DMS 273 treated with DMSO at 0.1 percent for 48 hours (cell line): ENCODE measurements around the gene DSCAML1.

Experiments used
- DNase-seq: peaks from one replicate; lab custom pipeline; 2025; lab: John Stamatoyannopoulos, UW

Gene DSCAML1

DNA sequence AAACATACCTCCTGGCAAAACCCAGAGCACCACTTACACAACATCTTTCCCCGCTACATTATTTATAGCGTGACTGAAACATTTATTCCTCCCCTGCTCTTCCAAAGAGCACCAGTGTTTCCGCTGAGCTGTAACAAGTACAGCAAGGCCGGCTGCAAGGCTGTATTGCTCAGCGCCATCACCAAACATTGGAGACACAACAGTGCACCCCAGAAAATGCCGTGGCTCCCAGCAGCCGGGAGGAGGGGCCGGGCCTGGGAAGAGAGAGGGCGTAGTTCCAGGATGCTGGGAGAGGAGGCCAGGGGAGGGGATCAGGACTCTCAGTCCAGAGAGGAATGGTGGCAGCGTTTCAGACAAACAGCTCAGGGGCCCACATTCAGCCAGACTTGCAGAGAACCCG is 133.2 kb downstream of the DSCAML1 start:
- no peak for DNase-seq

DNA sequence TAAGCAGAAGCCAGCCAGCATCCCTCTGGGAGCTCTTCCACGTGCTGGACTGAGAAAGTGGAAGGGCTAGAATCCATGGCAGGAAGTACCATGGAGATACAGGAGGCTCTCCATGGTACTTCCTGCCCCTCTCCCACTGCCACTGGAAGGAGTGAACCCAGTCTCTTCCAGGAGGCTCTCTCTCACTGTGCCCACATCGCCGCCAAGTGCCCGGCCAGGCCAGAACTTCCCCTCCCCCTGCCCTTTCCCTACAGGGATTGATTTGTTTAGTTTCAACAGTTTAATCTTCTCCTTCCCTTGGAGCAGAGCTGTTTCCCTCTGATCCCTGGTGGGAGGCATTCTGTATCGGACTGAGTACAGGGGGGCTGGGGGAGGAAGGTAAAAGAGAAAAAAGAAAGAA is 133.6 kb downstream of the DSCAML1 start:
- DNase-seq = no peak

GRCh38 chr11:117662671-117663269 is 134.2 kb downstream of the DSCAML1 start:
- no peak for DNase-seq

DNA sequence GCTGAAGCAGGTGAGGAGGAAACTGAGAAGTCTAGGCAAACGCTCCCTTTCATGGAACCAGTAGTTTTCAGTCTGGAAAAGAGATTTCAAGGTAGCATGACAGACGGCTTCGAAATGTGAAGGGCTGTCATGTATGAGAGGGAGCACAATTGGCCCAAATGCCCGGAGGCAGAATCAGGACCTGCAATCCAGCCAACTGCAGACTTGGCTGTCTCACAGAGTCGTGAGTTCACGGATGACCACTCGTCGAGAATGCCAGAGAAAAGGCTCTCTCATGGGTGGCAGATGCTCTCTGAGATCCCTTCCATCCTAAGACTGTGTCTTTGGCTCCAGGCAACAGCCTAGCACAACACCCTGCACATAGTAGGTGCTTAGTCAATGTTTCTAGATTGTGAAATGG is 134.8 kb downstream of the DSCAML1 start:
- DNase-seq = no peak

GRCh38 chr11:117658809-117659208 is 138.2 kb downstream of the DSCAML1 start:
- no peak for DNase-seq

DNA sequence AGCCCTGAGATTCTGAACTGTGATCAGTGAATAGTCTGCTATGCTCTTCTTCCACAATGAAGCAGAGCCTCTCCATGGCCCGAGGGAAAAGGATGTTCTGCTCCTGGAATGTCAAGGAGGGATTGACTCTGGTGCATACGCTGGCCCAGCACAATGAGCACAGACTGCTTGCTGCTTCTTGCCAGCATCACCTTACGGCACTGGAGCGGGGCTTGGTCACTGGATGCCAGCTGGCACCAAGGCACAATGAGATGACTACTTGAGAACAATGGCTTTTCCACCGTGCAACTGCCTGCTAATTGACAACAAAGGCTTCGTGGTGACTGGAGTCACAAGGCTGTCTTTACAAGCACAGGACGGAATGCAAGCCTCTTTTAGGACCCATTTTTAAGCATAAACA is 139.2 kb downstream of the DSCAML1 start:
- DNase-seq = no peak

DNA sequence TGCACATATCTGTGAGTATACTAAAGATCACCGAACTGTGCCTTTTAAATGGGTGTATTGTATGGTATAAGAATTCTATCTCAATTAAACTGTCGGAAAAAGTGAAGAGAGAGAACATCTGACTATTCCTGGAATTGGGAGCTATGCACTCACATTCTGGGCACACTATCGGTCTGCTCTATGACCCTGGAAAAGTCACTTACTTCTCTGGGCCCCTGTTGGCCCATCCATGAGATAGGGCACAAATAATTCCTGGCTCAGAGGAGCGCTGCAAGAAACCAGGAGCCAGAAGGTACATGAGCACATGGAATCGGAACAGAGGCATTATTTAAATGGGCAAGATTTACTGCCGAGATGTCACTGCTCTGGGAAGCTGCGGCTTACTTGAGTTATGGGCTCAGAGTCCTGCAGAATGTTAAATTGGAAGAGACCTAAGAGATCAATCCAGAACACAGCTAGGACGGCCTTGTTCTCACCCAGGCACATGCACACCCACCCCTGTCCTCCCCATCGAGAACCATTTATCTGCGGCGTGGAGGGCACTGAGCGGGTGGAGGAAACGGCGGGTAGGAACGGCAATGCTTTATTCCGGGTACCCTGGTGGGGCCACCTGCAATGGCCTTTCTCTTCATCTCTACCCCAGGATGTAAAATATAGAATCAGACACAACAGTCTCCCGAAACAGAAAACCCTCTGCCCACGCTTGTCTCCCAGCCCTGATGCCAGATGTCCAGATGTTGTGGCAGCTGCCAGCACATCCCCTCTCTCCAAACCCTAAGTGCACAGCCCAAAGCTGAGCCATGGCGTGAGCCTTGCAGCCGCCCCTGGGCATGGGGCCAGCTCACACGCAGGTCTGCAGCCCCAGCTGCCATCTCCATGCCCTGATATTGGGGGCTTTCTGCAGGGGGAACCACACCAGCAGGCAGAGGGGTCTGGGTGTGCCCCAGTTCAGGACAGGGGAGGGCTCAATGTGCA is 142.4 kb downstream of the DSCAML1 start:
- peak; percentile 28 for DNase-seq

- DNase-seq = no peak
Measured at GRCh38 chr11:117652521-117652920, 144.5 kb downstream of the DSCAML1 start.

- DNase-seq = no peak
Measured at GRCh38 chr11:117649296-117650055, 147.5 kb downstream of the DSCAML1 start.

DNA sequence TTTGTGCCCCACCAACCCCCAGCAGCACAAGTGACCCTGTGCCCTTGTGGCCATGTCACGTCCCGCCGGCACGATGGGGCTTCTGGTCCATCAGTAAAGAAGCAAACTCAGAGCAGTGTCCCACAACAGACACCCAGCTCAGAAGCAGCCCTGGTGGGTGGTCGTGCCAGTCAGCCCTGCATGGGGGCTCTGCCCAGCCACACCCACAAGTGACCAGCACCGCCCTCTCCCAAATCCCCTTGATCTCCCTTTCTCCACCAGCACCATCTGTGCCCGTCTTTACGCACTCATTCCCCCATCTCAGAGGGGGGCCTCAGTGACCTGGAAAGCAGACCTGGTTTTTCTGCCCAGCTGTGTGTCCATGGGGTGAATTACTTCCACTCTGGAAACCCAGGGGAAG is 149.1 kb downstream of the DSCAML1 start:
- no peak for DNase-seq

DNA sequence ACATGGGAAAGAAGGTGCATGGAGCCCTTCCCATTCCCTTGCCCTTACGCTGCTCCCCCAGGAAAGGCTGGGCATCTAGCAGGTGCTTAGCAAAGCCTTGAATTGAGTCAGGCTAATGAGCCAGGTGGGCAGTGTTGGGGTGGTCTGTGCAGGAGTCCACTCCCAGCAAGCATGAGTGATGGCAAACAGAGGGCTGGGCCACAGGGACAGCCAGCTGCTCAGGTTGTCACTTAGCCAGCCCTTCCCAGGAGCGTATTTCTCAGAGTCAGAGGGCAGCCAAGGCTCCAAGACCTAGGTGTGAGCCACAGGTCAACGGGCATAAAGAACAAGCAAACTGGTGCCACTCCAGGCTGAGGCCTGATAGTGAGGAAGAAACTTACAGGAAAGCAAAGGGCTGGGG is 149.8 kb downstream of the DSCAML1 start:
- DNase-seq = no peak

- no peak for DNase-seq
Measured at GRCh38 chr11:117646411-117646810, 150.6 kb downstream of the DSCAML1 start.

- DNase-seq = no peak
Measured at GRCh38 chr11:117644403-117645155, 152.4 kb downstream of the DSCAML1 start.

- DNase-seq = no peak
Measured at GRCh38 chr11:117643606-117644300, 153.3 kb downstream of the DSCAML1 start.

- DNase-seq = no peak
Measured at GRCh38 chr11:117642835-117643234, 154.2 kb downstream of the DSCAML1 start.

DNA sequence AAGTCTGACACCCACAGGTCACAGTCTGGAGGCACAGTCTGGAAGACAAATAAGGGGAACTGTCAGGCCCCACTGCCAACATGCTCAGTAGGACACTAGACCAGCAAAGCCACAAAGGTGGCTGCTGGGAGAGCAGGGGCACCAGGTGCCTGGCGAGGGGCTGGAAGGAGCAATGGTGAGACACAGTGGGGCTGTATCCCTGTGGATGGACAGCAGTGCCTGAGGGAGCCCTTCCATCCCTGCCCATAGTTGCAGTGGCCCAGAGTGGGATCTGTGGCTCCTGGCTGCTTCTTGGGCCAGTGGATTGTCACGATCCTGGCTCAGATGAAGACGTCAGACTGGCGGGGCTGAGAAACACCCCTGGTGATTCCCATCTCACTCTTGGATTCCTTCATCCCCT is 154.6 kb downstream of the DSCAML1 start:
- DNase-seq = no peak

DNA sequence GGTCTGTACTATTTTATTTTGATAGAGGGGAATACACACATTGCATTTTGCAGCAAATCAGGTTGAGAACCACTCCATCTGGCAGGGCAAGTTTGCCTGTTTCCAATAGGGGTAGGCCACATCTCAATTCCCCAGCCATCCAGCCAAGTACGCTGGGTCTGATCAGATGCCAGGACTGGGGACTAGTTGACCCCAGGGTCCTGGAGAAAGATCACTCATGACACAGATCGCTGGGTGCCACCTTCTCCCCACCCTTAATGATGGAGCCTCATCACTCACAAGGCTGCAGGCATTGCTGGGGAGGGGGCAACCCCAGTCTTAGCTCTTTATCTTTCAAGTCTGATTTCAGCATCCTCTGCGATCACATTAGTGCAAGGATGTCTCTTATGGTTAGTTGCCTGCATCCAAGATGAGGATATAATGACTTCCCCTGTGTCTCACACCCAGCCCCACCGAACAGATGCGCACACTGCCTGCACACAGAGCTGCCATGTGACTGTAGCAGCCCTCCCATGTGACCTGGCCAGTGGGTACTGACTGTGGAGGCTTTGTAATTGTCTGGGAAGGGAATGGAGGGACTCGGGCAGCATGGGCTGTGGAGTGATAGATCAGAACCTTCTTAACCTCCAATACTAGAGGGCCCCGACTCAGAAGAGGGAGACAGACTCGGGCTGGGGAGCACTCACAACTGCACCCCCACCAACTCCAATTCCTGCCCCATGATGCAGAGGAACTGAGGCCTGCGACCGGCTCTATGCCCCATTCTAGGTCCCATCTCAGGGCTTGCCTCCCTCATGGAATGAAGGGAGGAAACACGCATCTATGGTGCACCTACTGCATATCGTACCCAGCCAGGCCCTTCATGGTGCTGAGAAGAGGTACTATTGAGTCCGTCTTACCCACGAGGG is 155.8 kb downstream of the DSCAML1 start:
- DNase-seq = no peak

- DNase-seq = no peak
Measured at GRCh38 chr11:117640041-117640440, 157.0 kb downstream of the DSCAML1 start.

DNA sequence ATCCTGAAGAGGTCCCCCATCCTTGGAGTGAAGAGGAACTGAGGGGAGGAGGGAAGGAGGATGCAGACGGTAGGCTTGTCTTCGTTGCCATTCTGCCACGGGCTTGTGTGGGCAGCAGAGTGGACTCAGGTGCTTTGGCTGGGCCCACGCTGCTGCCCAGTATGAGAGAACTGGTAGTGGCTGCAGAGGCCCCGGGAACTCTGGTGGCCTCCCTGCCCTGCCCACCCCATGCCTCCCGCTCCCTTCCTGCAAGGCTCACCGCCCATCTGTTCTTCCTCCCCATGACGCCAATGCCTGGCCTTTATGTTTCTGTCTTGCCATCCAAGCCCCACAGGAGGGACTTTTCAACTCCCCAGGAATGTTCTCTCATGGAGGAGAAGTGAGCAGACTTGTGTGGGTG is 157.4 kb downstream of the DSCAML1 start:
- no peak for DNase-seq

DNA sequence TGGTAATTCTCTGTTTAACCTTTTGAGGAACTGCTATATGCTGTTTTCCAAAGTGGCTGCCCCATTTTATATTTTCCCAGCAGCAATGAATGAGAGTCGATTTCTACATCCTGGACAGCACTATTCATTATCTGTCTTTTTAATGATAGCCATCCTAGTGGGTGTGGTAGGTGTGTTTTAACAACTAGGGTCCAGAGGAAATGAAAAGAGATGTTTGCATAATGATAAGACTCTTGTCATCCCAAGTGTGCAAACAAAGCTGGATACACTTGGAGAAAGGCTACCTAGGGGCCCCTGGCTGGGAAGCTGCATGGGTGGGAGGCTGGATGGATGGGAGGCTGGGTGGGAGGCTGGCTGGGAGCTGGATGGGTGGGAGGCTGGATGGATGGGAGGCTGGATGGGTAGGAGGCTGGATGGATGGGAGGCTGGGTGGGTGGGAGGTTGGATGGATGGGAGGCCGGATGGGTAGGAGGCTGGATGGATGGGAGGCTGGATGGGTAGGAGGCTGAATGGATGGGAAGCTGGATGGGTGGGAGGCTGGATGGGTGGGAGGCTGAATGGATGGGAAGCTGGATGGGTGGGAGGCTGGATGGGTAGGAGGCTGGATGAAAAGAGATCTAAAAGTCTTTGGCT is 158.0 kb downstream of the DSCAML1 start:
- DNase-seq = no peak
